ENCODE measurements around the gene SREK1.

SREK1 gene

DNA sequence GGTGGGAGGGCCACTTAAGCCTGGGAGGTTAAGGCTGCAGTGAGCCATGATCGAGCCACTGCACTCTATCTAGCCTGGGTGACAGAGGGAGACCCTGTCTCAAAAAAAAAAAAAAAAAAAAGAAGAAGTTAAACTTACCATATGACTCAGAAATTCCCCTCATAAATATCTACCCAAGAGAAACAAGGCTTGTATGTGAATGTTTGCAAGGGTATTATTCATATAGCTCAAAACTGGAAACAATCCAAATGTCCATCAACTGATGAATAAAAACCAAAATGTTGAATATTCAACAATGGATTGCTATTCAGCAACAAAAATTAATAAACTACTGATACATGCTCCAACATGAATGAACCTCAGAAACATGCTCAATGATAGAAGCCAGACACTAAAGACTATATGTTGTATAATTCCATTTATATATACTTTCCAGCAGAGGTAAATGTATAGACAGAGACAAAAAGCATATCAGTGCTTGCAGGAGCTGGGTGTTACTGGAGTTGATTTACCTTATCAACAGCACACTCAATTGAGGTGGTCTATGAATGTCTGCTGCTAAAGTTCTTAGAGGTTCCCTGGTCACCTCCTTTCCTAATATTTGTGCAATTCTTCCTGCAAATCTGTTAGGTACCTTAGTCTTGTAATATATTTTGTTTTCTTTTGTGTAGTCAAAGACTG, 5.3 kb upstream of the SREK1 start:
- Histone ChIP-seq H3K4me3 (ENCODE audit: low read length) (no peak overlapping the region), H3K9me3 (ENCODE audit: control insufficient read depth, insufficient read depth, low read length) (no peaks in the 10 kb centered on the region), H3K36me3 (ENCODE audit: control insufficient read depth, low read length) (no peaks in the 10 kb centered on the region), H3K4me2 (ENCODE audit: low read length) (no peak overlapping the region), H3K27ac (ENCODE audit: low read depth, low read length) (no peak overlapping the region), H3K27me3 (ENCODE audit: control insufficient read depth, low read length) (no peaks in the 10 kb centered on the region), H3K9me2 (replicated peaks; ENCODE audit: control insufficient read depth, low read length) (no peaks in the 10 kb centered on the region), H4K20me1 (ENCODE audit: control insufficient read depth, insufficient read depth, low read depth, low read length) (no peaks in the 10 kb centered on the region), H3K79me2 (ENCODE audit: control insufficient read depth, low read length) (peaks cover 5% of the 10 kb centered on the region), H3F3A (ENCODE audit: control insufficient read depth, insufficient read depth) (no peaks in the 10 kb centered on the region), H3K4me1 (ENCODE audit: control insufficient read depth, low read length) (peaks cover 8% of the 10 kb centered on the region)
- TF ChIP-seq, protein P1, sequence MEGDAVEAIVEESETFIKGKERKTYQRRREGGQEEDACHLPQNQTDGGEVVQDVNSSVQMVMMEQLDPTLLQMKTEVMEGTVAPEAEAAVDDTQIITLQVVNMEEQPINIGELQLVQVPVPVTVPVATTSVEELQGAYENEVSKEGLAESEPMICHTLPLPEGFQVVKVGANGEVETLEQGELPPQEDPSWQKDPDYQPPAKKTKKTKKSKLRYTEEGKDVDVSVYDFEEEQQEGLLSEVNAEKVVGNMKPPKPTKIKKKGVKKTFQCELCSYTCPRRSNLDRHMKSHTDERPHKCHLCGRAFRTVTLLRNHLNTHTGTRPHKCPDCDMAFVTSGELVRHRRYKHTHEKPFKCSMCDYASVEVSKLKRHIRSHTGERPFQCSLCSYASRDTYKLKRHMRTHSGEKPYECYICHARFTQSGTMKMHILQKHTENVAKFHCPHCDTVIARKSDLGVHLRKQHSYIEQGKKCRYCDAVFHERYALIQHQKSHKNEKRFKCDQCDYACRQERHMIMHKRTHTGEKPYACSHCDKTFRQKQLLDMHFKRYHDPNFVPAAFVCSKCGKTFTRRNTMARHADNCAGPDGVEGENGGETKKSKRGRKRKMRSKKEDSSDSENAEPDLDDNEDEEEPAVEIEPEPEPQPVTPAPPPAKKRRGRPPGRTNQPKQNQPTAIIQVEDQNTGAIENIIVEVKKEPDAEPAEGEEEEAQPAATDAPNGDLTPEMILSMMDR (IDR thresholded peaks at IDR 0.05; ENCODE audit: low read depth, low read length, poor library complexity, severe bottlenecking) = no peak
- TF ChIP-seq EZH2phosphoT487 (IDR thresholded peaks at IDR 0.05; ENCODE audit: borderline replicate concordance, low read length) = no peak

DNA sequence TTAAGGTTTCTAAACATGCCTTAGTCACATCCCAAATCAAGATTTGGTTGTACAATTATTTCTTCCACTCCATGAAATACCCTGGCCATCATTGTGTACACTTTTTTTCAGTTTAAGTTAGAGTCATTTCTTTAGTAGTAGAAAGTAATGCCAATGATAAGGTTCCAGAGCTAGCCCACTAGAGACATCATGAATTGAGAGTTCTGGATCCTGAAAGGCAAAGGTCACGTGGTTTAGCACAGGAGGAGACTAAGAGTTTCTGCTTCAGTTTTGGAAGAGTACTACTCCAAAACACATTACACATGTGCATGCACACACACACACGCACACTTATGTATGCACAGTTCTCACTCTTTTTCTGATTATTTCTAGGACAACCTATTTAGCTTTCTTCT, 4.8 kb upstream of the SREK1 start:
- Histone ChIP-seq H4K20me1 (ENCODE audit: control insufficient read depth, insufficient read depth, low read depth, low read length) (no peaks in the 10 kb centered on the region), H3K36me3 (ENCODE audit: control insufficient read depth, low read length) (peaks cover 2% of the 10 kb centered on the region; the same call in 1 of the 2 replicates), H3K4me3 (ENCODE audit: low read length) (no peak overlapping the region), H3K79me2 (ENCODE audit: control insufficient read depth, low read length) (peaks cover 9% of the 10 kb centered on the region), H3F3A (ENCODE audit: control insufficient read depth, insufficient read depth) (no peaks in the 10 kb centered on the region), H3K4me1 (ENCODE audit: control insufficient read depth, low read length) (peaks cover 8% of the 10 kb centered on the region), H3K4me2 (ENCODE audit: low read length) (no peak overlapping the region), H3K27me3 (ENCODE audit: control insufficient read depth, low read length) (no peaks in the 10 kb centered on the region), H3K9me3 (ENCODE audit: control insufficient read depth, insufficient read depth, low read length) (no peaks in the 10 kb centered on the region), H3K9me2 (replicated peaks; ENCODE audit: control insufficient read depth, low read length) (no peaks in the 10 kb centered on the region), H3K27ac (ENCODE audit: low read depth, low read length) (no peak overlapping the region)
- TF ChIP-seq EZH2phosphoT487 (IDR thresholded peaks at IDR 0.05; ENCODE audit: borderline replicate concordance, low read length) = no peak
- TF ChIP-seq, protein P1 (IDR thresholded peaks at IDR 0.05; ENCODE audit: low read depth, low read length, poor library complexity, severe bottlenecking) = no peak

DNA sequence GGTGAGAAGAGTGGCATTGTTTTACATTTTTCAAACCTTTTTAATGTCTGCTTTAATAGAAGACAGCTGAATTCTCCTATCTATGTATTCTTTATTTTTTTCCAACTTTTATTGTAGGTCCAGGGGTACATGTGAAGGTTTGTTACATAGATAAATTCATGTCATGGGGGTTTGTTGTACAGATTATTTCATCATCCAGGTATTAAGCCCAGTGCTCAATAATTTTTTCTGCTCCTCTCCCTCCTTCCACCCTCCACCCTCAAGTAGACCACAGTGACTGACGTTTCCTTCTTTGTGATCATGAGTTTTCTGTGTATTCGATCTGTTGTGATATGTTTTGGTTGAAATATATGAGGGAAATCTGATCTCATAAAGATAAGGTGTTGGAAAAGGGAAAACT, 1.7 kb upstream of the SREK1 start:
- Histone ChIP-seq H3F3A (ENCODE audit: control insufficient read depth, insufficient read depth) (no peaks in the 10 kb centered on the region), H3K4me1 (ENCODE audit: control insufficient read depth, low read length) (peaks cover 23% of the 10 kb centered on the region), H3K27me3 (ENCODE audit: control insufficient read depth, low read length) (no peaks in the 10 kb centered on the region), H3K4me3 (ENCODE audit: low read length) (no peak overlapping the region), H4K20me1 (ENCODE audit: control insufficient read depth, insufficient read depth, low read depth, low read length) (peaks cover 11% of the 10 kb centered on the region), H3K36me3 (ENCODE audit: control insufficient read depth, low read length) (peaks cover 29% of the 10 kb centered on the region), H3K4me2 (ENCODE audit: low read length) (no peak overlapping the region), H3K79me2 (ENCODE audit: control insufficient read depth, low read length) (peaks cover 40% of the 10 kb centered on the region), H3K9me2 (replicated peaks; ENCODE audit: control insufficient read depth, low read length) (no peaks in the 10 kb centered on the region), H3K9me3 (ENCODE audit: control insufficient read depth, insufficient read depth, low read length) (no peaks in the 10 kb centered on the region), H3K27ac (ENCODE audit: low read depth, low read length) (no peak overlapping the region)
- TF ChIP-seq, protein P1 (IDR thresholded peaks at IDR 0.05; ENCODE audit: low read depth, low read length, poor library complexity, severe bottlenecking) = no peak
- TF ChIP-seq EZH2phosphoT487 (IDR thresholded peaks at IDR 0.05; ENCODE audit: borderline replicate concordance, low read length) = no peak
